AG08395 (cell line): ENCODE data around the gene SMTNL2.

ENCODE experiments used
- DNase-seq: peaks from one replicate; pipeline ENCODE4 v3.0.0; 2012; ENCODE audit warnings: mixed read lengths, low spot score

The SMTNL2 gene

GRCh38 chr17:4545217-4545951 is 38.9 kb upstream of the SMTNL2 start:
- DNase-seq = no peak

GRCh38 chr17:4547118-4547906 is 37.0 kb upstream of the SMTNL2 start:
- DNase-seq = no peak

GRCh38 chr17:4548061-4548461 is 36.3 kb upstream of the SMTNL2 start:
- DNase-seq = no peak

DNA sequence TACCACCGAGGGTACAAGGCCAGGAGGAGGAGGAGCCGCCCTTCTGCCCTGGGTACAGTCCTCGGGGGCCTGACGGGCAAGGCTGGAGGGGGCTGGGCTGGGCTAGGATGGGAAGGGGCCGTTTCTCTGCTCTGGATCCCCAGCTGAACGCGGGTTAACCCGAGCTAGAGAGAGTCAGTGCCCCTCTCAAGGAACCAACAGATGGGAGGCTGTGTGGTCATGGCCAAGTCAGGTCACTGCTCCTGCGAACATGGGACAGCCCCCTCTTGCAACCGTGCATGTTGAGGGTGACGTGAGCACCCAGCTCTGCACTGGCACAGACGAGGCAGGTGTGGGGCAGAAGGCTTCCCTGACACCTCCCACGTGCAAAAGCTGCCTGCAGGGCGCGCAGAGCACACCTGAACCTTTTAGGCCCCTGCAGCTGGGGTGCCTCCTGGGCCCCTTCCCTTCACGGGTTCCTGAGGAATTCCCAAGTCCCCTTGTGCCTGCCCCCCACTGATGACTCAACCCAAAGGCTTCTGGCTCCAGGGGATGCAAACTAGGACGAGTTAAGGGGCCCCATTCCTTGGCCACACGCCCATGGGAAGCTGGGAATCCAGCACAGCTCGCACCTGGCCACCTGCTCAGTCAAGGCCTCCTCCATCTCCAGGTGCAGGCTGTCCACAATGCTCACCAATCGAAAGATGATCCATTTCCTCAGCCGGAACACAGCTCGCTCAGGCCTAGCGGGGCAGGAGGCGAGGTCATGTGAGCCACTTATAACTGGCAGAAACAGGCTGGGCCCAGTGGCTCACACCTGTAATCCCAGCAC is 35.4 kb upstream of the SMTNL2 start:
- no peak for DNase-seq

DNA sequence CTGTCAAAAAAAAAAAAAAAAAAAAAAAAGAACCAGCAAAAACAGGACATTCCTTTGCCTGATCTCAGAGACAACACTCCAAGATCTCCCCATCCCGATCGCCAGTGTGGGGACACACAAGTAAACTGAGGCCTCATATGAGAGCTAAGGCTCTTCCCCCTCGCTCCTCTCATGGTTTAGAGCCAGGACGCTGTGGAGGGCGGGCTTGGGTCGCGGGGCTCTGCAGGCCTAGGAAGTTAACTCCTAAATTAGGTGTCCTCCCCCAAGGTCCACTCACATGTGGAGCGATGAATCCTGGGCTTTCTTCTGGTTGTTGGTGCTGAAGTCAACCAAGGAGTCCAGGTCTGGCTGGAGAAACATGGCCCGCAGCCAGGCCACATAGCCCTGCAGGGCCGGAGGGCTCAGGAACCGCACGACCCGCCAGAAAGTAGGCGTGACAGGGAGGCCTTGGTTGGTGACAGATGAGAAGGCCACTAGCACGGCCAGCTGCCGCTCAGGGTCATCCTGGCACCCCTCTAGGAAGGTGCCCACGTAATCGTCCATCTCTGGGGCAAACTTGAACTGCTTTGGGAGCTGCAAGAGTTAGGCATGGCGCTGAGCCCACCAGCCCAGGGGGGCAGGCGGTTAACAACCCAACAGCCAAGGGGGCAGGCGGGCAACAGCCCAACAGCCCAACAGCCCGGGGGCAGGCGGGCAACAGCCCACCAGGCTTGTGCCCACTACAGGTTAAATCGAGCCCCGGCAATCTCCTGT is 34.4 kb upstream of the SMTNL2 start:
- no peak for DNase-seq

DNA sequence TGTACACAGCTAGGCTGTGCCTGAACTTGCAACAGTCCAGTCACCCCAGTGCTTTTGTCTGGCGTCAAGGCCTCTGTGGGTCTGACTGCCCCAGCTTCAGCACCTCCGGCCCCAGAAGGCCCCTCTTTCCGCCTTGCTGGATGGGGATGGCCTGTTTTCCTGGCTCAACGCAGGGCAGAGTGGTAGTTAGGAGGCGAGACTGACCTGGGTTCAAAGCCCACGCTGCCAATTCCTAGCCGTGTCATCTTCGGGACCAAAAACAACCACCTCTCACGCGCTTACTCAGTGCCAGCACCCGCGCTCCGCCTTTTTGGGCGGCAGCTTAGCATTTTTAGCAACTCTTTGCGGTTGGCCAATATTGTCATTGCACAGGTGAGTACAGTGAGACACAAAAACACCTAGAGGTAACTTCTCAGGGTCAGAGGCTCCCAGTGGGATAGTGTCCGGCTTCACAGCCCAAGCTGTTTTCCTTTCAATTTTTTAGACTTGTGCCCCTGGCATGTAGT is 33.7 kb upstream of the SMTNL2 start:
- no peak for DNase-seq

- no peak for DNase-seq
These were observed 33.2 kb upstream of the SMTNL2 start for GRCh38 chr17:4551141-4551540.

- no peak for DNase-seq
These were observed 32.4 kb upstream of the SMTNL2 start for GRCh38 chr17:4551796-4552525.

DNA sequence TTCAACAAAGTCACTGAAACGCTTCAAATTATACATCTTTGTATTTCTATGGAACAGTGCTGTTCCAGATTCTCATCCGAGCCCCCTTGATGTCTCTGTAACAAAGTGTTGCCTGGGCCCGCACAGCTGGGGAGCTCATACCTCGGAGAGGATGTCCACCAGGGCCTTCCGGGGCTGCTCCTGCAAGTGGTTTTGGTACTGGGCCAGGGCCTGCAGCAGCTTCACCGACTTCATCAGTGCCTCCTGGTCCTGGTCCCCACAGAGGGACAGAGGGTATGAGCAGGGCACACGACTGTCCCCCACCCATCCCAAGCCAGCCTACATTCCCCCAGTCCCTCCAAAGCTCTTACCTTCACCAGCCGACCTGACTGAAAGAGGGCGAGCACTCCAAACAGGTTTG is 30.7 kb upstream of the SMTNL2 start:
- DNase-seq = no peak

DNA sequence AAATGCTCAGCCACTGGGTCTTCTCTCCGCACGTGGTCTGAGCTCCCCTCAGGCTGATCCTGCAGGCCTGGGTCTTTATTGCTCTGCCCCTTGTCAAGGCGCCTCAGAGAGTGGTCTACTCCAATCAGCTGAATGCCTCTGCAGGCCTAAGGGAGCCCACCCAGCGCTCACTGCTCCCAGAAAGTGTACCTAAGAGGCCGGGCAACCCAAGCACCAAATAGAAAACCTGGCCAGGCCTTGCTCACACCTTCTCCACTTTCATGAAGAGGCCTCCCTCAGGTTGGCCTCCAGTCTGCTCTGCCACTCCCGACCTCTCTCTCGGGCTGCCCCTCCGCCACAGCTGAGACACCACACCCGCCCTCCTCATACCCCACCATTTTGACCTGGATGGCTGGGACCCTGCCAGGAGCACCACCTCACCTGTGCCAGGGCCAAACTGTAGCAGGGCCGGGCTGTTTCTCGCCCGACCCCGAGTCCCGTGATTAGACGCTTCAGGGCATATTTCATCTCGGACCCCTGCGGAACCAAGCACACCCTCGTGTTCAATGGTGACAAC is 29.8 kb upstream of the SMTNL2 start:
- DNase-seq = no peak

- peak; percentile 100 for DNase-seq
These were observed 29.1 kb upstream of the SMTNL2 start, which contains the start of gene MYBBP1A for GRCh38 chr17:4554997-4555799. Gene MYBBP1A, minus strand, starts transcription at chr17:4555384. Its CDS starts 60 bp downstream, at chr17:4555324.

- DNase-seq = no peak
These were observed 28.2 kb upstream of the SMTNL2 start for GRCh38 chr17:4555873-4556759.

- DNase-seq = no peak
These were observed 27.3 kb upstream of the SMTNL2 start for GRCh38 chr17:4556996-4557395.

DNA sequence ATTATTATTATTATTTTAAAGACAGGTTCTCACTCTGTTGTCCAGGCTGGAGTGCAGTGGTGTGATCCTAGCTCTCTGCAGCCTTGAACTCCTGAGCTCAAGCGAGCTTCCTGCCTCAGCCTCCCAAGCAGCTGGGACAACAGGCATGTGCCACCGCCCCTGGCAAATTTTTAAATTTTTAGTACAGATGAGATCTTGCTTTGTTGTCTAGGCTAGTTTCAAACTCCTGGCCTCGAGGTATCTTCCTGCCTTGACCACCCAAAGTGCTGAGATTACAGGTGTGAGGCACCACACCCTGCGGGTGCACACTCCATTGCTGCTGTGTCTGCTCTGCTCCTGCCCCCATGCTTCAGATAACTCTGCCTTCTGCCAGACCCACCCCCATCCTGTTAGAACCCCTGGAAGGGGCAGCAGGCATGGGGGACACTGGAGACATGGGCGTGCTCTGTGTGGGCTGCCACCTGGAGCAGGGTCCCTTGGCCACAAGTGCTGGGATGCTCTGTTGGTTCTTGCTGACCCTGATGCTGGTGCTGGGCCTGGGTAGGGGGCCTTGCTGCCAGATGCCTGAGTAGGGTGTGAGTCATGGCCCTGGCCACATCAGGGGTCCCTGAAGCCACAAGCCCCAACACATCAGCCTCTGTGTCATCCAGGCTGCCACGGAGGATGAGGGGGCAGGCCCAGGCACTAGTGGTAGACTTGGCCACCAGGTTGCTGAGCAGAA is 26.5 kb upstream of the SMTNL2 start:
- no peak for DNase-seq

DNA sequence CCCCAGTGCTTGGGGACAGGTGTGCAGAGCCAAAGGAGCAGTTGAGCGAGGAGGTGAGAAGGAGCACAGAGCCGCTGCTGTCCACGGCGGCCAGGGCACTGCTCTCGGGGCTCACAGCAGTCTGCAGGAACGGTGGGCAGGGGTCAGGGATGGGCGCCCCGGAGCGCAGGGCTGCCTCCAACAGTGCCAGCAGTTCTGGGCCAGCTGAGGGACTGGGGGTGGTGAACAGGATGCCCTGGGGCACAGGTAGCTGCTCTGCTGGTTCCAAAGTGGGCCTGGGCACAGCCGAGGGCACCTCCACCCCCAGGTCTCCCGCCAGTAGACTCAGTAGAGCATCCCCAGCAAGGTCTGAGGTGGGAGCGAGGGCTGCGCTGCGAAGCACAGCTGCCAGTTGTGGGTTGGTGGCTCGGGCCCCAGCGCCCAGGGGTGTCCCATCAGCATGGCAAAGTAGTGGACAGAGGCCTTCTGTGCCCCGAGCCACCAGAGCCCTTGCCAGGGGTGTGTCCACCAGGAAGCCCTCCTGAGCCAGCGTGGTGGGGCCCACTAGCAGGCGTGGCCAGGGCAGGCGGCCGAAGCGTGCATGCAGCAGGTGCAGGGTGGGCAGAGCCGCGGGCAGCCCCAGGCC is 25.9 kb upstream of the SMTNL2 start:
- DNase-seq = no peak

GRCh38 chr17:4559139-4559791 is 25.1 kb upstream of the SMTNL2 start:
- DNase-seq = no peak

GRCh38 chr17:4559966-4560365 is 24.4 kb upstream of the SMTNL2 start:
- DNase-seq = no peak
